GM18951 (cell line): Measurements from ENCODE around the gene TPMT.
"Not testable (repeated sequence)": the region's sequence is repeated elsewhere in the genome, so short reads cannot be mapped to it uniquely, and the experiment has no call there.

Source experiments
- POLR2A ChIP-seq: IDR thresholded peaks from 4 replicates; pipeline ENCODE4 v1.6.1; 2011; ENCODE audit warnings: mild to moderate bottlenecking; ENCODE audit not compliant: insufficient read length, insufficient read depth; ENCODE audit errors: extremely low read depth
- in situ Hi-C: fragments of 300-500 bp; cut with MboI; formaldehyde crosslinking; loops from one replicate; pipeline ENCODE4 v1.12.0; 2022; ENCODE audit warnings: low sequenced_read_pairs, mixed read lengths, inconsistent platforms; ENCODE audit not compliant: unreplicated experiment

Gene TPMT

DNA sequence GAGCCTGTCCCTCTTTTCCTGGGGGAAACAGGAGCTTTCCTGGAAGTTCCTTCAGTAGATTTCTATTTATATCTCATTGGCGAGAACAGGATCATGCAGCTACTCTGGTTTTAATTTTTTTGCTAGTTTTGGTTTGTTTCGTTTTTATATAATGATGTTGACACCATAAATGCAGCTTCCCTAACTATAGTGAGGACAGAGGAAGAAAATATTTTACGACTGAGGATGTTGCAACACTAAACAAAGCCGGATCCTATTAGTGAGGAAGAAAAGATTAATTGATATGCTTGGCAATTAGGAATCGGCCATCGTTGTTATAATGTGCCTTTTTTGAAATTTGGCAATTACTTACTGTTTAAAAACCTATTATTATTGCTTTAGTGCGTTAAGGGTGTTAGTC, 17.0 kb upstream of the TPMT start:
- in situ Hi-C loops, result no loop called here
- TF ChIP-seq POLR2A, result no peak

DNA sequence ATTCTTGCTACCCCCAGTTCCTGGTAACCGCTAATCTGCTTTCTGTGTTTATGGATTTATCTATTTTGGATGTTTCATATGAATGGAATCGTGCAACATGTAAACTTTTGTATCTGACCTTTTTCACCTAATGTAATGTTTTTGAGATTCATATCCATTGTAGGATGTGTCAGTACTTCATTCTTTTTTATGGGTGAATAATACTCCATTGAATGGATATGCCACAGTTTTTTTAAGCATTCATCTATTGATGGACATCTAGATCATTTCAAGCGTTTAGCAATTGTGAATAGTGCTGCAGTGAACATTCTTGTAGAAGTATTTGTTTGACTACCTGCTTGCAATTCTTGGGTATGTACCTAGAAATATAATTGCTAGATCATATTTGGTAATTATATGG, 13.4 kb upstream of the TPMT start:
- TF ChIP-seq POLR2A, result no peak
- in situ Hi-C loops, result no loop called here

DNA sequence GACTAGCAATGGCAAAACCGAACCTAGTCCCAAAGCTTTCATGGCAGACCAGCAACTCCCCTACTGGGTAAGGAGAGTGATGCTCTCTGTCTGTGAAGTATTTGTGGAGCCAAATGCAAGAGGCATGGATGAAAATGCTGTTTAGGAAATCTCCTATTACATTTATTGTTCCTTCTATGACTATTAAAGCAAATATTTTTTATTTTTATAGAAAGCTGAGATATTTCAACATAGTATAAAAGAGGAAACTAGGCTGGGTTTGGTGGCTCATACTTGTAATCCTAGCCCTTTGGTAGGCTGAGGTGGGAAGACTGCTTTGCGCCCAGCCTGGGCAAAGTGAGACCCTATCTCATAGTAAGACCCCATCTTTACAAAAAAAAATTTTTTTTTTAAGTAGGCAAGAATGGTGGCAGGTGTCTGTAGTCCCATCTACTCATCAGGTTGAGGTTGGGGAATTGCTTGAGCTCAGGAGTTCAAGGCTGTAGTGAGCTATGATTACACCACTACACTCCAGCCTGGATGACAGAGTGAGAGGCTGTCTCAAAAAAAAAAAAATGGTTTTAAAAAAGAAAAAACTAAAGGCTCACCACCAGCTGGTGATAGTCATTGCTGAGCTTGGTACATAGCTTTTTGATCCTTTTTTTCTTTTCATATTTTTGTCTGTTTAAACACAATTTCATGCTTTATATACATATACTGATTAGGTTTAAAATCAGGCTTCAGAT, 11.6 kb upstream of the TPMT start:
- no peak for TF ChIP-seq POLR2A
- in situ Hi-C loops, result no loop called here

DNA sequence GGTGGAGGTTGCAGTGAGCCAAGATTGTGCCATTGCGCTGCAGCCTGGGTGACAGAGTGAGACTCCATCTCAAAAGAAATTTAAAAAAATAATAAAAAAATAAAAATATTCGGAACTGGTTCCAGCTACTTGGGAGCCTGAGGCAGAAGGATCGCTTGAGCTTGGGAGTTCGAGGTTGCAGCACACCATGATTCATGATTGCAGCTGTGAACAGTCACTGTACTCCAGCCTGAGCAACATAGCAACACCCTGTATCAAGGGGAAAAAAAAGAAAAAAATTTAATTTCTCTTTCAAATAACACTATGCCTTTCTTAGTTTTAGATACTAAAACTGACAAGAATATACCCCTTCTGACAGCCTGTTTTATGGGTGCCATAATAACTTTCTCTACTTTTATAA, 10.9 kb upstream of the TPMT start:
- TF ChIP-seq POLR2A, result no peak
- in situ Hi-C loops, result no loop called here

DNA sequence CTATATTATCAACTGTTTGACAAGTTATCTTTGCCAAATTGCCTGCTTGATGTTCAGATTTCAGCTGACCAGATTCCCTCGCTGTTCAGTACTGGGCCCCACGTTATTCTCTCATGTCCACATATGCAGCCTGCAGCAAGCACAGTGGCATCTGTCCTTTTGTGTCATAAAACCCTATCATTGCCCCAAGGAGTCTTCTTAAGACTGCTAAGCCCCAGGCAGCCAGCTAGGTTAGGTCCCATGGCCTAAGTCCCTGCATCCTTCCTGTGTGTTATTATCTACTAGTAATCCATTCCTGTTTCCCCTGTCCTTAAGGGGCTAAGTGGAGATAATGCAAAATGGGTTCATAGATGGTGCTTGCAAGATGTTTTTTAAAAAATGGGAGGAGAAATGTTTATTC, 7.5 kb upstream of the TPMT start:
- in situ Hi-C loops, result no loop called here
- TF ChIP-seq POLR2A, result no peak

DNA sequence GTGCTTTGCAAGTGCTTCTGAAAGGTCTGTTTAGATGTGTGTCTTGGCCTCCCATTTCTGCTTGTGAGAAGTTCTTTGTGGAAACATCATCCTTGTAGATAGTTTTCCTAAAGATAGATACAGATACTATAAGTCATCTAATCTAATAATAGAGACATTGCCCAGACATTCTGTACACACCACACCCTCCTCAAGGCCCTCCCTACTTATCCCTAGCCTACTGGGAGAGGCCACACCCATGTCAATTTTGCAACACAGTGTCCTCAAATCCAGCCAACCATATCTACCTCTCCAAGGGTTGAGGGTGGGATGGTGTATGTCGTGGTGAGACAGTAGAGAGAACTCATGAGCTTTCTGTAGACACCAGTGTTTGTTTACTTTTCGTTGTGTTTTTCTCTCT, 6.6 kb upstream of the TPMT start:
- TF ChIP-seq POLR2A, result no peak
- in situ Hi-C loops, result no loop called here

DNA sequence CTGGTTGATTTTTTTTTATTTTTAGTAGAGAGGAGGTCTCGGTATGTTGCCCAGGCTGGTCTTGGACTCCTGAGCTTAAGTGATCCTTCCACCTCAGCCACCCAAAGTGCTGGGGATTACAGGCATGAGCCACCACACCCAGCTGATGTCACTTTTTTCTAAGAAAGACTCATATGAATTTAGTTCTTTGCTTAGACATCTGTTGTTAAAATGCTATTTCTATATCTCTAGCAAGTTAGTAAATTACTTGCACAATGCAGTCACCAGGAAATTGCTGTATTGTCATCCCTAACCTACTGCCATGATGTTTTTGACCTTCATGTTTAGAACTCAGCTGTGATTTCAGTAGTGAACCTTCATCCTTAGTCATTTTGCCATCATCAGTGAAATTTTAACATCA, 6.0 kb upstream of the TPMT start:
- TF ChIP-seq POLR2A, result no peak
- in situ Hi-C loops, result no loop called here

DNA sequence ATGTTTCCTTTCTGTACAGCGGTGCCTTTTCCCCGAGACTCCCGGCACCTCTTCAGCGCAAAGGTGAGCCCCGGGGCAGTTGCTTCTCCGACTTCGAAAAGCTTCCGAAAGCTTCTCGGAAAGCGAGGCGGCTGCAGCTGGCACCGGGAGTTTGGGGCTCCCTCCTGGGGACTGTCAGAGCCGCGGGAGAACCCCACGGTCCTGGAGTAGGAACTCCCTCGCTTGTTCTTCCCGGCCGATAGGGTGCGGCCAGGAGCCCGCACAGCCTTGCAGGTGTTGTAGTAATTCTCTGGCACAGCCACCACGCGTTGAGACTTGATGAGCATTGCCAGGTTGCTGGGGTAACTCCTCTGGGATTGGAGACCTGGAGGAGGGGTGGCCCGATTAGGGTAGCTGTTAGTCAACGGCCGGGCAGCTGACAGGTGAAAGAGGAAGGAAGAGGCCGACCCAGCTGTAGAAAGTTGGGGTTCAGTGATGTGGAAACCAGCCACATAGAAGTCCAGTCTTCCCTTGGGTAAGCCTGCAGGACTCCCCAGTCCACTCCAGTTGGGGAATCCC, 1.1 kb upstream of the TPMT start:
- TF ChIP-seq POLR2A, result no peak
- in situ Hi-C loops, result no loop called here

DNA sequence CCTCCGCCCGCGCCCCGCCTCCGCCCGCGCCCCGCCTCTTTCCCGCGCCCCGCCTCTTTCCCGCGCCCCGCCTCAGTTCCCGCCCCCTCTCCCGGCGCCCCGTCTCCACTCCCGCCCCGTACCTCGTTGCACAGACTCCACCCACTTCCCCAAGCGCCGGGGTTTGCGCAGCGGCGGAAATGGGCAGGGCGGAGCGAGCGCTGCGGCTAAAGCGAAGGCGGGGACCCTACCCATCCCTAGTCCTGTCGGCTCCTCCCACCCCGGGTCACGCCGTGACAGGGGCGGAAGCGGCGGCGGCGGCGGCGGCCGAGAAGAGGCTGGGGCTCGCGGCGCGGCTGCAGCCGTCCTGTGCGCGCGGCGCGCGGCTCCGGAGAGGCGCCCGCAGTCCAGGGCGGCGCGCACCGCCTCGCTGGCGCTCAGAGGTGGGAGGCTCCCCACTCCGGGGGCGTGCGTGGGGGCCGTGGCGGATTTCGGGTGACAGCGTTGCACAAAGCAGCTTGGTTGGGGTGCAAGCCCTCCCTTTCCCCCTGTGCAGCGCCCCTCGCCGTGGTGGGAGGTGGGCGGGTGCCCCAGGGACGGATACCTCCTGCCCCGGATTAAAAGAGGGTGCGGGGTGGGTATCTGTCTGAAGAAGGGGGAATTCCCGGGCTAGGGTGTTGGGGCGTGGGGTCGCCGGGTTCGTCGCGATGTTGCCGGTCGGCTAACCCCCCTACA, 430 bp upstream of the TPMT start, which contains the start of gene KDM1B:
KDM1B (plus strand) TSS at position 273 of the 714 bp plus-strand sequence. CDS start 4,474 bp downstream, outside the sequence.
- in situ Hi-C loops, result no loop called here
- peak; percentile 69 for TF ChIP-seq POLR2A

DNA sequence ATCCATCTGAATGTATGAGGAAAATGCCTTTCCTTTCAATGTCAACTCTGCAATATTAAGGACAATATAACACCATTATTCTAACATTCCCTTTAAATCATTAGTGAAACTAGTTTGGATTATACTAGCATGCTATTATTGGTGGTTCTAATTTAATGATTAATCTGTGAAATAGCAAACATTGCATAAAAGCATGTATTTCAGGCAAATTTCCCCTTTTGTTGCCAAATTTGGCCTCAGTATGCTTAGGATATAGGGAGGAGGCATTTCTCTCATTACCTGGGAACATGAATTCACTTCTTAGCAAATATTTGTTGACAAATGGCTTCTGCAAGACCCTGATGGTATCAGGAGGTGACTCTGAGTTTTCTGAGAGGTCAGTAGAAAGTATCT, 1.6 kb downstream of the TPMT start:
- in situ Hi-C loops, result no loop called here
- no peak for TF ChIP-seq POLR2A

DNA sequence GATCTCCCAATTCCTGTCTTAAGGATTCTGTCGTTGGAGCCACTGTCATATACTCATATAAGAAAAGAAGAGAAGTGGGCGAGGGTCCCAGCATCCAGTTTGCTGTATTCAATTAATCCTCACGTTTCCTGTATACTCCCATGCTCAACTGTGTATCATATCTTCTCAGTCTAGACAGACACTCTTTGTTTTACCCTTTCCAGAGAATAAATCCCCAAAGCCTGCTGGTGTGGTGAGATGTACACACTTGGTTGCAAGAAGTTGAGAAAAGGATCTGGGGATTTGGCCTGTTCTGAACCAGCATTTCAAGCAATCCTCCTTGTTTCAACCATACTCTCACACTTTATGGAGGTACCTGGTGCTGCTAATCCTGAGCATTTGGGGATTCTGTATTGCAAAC, 3.1 kb downstream of the TPMT start:
- TF ChIP-seq POLR2A, result no peak
- in situ Hi-C loops, result no loop called here

DNA sequence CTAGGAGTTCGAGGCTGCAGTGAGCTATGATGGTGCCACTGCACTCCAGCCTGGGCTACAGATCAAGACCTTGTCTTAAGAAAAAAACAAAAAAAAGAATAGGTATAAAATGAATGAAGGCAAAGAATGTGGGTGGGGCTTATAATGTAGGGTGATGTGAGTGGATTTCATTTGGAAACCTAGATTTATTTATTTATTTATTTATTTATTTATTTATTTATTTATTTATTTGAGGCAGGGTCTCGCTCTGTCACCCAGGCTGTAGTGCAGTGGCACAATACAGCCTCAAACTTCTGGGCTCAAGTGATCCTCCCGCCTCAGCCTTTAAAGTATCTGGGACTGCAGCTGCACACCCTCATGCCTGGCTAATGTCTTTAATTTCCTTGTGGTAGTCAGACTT, 3.5 kb downstream of the TPMT start:
- in situ Hi-C loops, result not testable (repeated sequence)

DNA sequence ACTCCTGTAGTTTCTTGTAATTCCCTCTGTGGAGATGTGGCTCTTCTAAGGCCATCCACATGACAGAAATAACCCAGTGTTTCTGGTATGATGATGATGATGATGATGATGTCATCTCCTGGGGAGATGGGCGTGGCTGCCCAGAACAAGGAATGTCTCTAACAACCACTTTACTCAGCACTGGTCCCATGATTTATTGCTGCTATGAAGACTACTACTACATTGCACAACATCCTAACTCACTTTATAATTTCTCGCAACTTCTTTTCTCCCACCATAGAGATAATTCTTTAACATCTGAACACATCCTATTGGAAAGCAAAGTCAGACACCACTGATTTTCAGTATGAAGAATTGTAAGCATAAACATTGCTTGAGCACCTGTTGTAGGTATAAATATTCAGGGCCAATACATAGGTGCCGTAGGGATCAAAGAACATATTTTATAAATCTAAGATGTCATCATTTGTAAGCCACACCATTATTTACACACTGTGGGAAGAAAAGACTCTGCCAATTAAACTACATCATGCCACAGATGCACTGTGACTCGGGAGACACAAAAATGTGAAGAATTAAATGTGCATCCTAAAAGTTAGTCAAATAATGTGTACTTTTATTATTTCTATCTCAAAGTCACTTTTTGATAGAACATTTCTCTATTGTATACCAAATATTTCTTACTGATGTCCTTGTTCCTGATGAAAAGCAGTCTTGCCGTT, 6.4 kb downstream of the TPMT start:
- in situ Hi-C loops, result no loop called here
- TF ChIP-seq POLR2A, result no peak
